ACC112 (cell line): ENCODE measurements around the gene SOX18.

ENCODE experiments used
- H2AFZ ChIP-seq: fragments of 200-600 bp; sonication (generic); one replicate; pipeline ENCODE4 v1.6.0; 2017; ENCODE audit warnings: antibody characterized with exemption, low read length; ENCODE audit not compliant: unreplicated experiment
- H3K27ac ChIP-seq: fragments of 200-600 bp; sonication (generic); 2 replicates; pipeline ENCODE4 v1.5.1; 2014; ENCODE audit warnings: low read depth, mild to moderate bottlenecking, antibody characterized with exemption, low read length, moderate library complexity
- H3K27me3 ChIP-seq: fragments of 200-600 bp; sonication (generic); 2 replicates; pipeline ENCODE4 v1.6.1; 2014; ENCODE audit warnings: mild to moderate bottlenecking, antibody characterized with exemption, low read length, moderate library complexity, mixed read lengths; ENCODE audit not compliant: insufficient read depth
- H3K36me3 ChIP-seq: fragments of 200-600 bp; sonication (generic); 2 replicates; pipeline ENCODE4 v1.6.1; 2016; ENCODE audit warnings: mild to moderate bottlenecking, antibody characterized with exemption, low read length, moderate library complexity, mixed read lengths; ENCODE audit not compliant: insufficient read depth
- H3K4me1 ChIP-seq: fragments of 200-600 bp; sonication (generic); one replicate; pipeline ENCODE4 v1.6.1; 2016; ENCODE audit warnings: low read length, mixed read lengths; ENCODE audit not compliant: insufficient read depth, unreplicated experiment, control insufficient read depth
- H3K4me3 ChIP-seq: fragments of 200-600 bp; sonication (generic); 2 replicates; pipeline ENCODE4 v1.5.1; 2014; ENCODE audit warnings: mild to moderate bottlenecking, low read depth, low read length
- H3K79me2 ChIP-seq: fragments of 200-600 bp; sonication (generic); one replicate; pipeline ENCODE4 v1.6.0; 2016; ENCODE audit warnings: low read length; ENCODE audit not compliant: control insufficient read depth, unreplicated experiment, insufficient read depth

The SOX18 gene

DNA sequence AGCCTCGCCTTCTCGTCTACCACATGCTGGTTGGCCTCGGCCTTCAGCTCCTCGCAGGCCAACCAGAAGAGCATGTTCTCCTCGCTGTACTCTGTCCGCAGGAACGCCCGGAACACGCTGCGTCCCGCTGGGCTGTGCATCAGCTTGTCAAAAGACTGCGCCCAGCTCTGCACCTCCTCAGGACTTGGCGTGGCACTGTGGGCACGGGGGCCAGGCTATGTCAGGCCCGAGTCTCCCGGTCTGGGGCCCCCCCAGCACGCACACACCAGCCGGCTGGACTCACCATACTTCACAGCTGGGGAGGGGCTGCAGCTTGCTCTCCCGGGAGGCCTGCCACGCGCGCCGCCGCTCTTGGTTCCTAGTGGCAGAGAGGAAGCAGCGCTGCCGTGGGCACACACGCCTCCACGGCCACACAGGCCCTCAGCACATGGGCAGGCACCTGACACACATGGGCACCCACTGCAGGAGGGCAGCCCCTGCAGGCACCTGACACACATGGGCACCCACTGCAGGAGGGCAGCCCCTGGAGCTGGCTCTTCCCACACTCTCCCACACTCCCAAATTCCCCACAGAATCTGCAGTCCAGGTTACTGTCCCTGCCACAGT lies 24.8 kb upstream of the SOX18 start:
- no peak overlapping the region for H3K27ac ChIP-seq
- no peaks in the 10 kb centered on the region for H3K36me3 ChIP-seq
- no peaks in the 10 kb centered on the region for H3K27me3 ChIP-seq
- H3K79me2 ChIP-seq = peaks cover 5% of the 10 kb centered on the region
- H3K4me1 ChIP-seq = peaks cover 13% of the 10 kb centered on the region
- no peak overlapping the region for H2AFZ ChIP-seq
- no peak overlapping the region for H3K4me3 ChIP-seq

DNA sequence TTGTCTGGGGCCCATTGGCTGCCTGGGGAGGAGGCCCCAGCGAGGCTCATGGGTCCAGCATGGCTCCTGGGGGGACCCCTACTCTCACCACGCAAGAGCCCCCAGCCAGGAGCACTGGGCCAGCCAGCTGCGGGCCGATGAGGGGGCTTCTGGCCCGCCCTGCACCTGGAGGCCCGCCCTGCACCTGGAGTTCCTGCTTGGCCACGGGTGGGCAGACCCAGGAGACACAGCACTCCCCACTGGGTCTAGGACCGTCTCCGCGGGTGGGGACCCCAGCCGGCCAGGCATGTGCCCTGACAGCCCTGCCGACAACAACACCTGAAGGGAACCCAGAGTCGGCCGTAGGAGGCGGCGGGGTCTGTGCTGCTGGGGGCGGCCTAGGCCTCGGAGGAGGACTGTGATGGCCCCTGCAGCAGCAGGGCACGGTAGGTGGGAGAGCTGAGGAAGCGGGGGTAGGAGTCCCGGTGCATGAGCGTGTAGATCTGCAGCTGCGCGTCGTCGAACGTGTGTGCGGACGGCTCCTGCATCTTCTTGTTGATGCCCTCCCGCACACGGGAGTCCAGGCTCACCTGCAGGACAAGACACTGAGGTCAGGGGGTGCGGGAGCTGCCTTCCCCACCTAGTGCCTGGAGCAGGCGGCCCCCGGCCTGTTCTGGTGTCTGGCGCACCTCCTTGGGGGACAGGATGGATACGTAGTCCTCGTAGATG lies 24.2 kb upstream of the SOX18 start:
- H3K27ac ChIP-seq = no peak overlapping the region
- H3K79me2 ChIP-seq = peaks cover 5% of the 10 kb centered on the region
- H3K4me1 ChIP-seq = peaks cover 8% of the 10 kb centered on the region
- no peak overlapping the region for H3K4me3 ChIP-seq
- no peaks in the 10 kb centered on the region for H3K27me3 ChIP-seq
- H2AFZ ChIP-seq = no peak overlapping the region
- H3K36me3 ChIP-seq = no peaks in the 10 kb centered on the region

DNA sequence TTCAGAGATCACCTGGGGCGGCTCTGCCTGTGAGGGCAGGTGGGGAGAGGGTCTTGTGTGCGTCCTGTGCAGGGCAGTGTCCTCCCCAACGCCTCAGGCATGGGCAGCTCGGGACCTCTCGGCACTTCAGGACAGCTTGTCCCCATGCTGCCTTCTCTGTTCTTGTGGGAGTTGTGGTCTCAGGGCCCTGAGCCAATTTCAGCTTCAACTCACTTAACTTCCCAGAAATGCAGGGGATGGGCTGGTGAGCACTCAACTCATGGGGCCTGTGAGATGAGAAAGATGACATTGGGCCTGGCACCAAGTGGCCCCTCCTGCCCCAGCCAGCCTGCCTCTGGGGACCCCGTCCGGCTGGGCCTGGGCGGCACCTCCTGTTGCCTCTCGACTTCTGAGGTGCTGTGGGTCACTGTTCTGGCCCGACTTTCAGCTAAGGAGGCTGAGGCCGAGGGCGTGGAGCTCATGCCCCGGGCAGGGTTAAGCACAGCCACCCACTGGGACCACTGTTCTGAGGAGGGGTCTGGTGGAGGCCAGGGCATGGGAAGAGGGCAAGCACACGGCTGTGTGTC lies 23.1 kb upstream of the SOX18 start:
- Histone ChIP-seq H2AFZ (no peak overlapping the region), H3K4me3 (no peak overlapping the region), H3K79me2 (no peaks in the 10 kb centered on the region), H3K36me3 (no peaks in the 10 kb centered on the region), H3K27me3 (no peaks in the 10 kb centered on the region), H3K4me1 (no peaks in the 10 kb centered on the region), H3K27ac (no peak overlapping the region)

DNA sequence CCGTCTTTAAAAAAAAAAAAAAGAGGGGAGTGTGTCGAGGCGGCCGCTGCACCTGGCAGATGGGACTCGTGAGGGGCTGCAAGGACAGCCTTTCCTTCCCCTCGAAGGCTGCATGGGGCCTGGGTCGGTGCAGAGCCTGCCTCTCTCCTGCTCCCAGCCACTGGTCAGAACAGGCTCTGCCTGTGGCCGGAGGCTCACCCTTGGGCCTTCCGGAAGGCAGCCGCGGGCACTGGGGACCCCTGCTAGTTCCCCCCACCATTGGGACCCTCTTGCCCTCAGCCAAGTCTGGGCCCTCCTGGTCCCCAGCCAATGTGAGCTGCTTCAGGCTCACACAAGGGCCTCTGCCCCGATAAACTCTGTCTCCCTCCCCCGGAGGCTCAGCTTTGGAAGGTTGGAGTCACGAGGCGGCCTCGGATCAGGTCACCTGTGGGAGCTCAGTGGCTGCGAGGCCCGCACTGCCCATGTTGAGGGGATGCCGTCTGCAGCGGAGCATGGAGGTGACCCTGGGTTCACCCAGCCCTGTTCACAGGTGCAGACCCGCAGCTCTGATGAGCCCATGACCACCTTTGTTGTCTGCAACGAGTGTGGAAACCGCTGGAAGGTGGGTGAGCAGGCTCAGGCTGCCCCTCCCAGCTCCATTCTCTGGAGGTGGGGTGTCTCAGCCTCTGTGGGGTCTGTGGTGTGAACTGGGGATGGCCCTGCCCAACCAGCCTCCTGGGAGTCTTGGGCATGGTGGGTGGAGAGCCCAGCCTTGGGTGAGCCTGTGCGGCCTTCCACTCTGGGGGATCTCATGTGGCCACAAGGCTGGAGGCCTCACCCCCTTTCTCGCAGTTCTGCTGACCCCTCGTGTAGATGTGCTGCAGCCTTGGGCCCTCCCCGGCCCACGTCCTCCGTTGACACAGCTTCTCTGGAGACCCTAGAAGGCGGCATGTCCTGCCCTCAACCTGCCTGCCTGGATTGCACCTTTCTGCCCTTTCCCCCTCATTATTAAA lies 22.2 kb upstream of the SOX18 start:
- no peaks in the 10 kb centered on the region for H3K36me3 ChIP-seq
- H3K27ac ChIP-seq = no peak overlapping the region
- no peak overlapping the region for H2AFZ ChIP-seq
- no peaks in the 10 kb centered on the region for H3K4me1 ChIP-seq
- H3K4me3 ChIP-seq = no peak overlapping the region
- H3K27me3 ChIP-seq = no peaks in the 10 kb centered on the region
- no peaks in the 10 kb centered on the region for H3K79me2 ChIP-seq

GRCh38 chr20:64070244-64070993 lies 21.0 kb upstream of the SOX18 start:
- Histone ChIP-seq H3K79me2 (no peaks in the 10 kb centered on the region), H3K4me1 (peaks cover 12% of the 10 kb centered on the region), H3K36me3 (no peaks in the 10 kb centered on the region), H3K27ac (no peak overlapping the region), H3K27me3 (no peaks in the 10 kb centered on the region), H2AFZ (no peak overlapping the region), H3K4me3 (no peak overlapping the region)

- Histone ChIP-seq H3K27ac (no peak overlapping the region), H3K4me3 (no peak overlapping the region), H3K4me1 (peaks cover 18% of the 10 kb centered on the region), H3K27me3 (no peaks in the 10 kb centered on the region), H3K79me2 (no peaks in the 10 kb centered on the region), H3K36me3 (no peaks in the 10 kb centered on the region), H2AFZ (no peak overlapping the region)
Observed at GRCh38 chr20:64069614-64070243, 20.3 kb upstream of the SOX18 start.

GRCh38 chr20:64069209-64069613 lies 19.8 kb upstream of the SOX18 start:
- no peak overlapping the region for H3K27ac ChIP-seq
- no peaks in the 10 kb centered on the region for H3K79me2 ChIP-seq
- peaks cover 23% of the 10 kb centered on the region for H3K4me1 ChIP-seq
- no peak overlapping the region for H2AFZ ChIP-seq
- no peaks in the 10 kb centered on the region for H3K27me3 ChIP-seq
- no peaks in the 10 kb centered on the region for H3K36me3 ChIP-seq
- H3K4me3 ChIP-seq = no peak overlapping the region

- Histone ChIP-seq H3K27ac (no peak overlapping the region), H3K4me1 (peaks cover 26% of the 10 kb centered on the region), H3K79me2 (peaks cover under 1% of the 10 kb centered on the region), H2AFZ (no peak overlapping the region), H3K4me3 (no peak overlapping the region), H3K27me3 (no peaks in the 10 kb centered on the region), H3K36me3 (no peaks in the 10 kb centered on the region)
Observed at GRCh38 chr20:64068386-64069208, 19.2 kb upstream of the SOX18 start.

- peaks cover 26% of the 10 kb centered on the region for H3K4me1 ChIP-seq
- no peak overlapping the region for H3K4me3 ChIP-seq
Observed at GRCh38 chr20:64067733-64068307, 18.4 kb upstream of the SOX18 start.

More at GRCh38 chr20:64067733-64068307, 18.4 kb upstream of the SOX18 start:
- Histone ChIP-seq H3K27me3 (no peaks in the 10 kb centered on the region), H3K36me3 (no peaks in the 10 kb centered on the region), H3K27ac (no peak overlapping the region), H2AFZ (no peak overlapping the region), H3K79me2 (peaks cover 6% of the 10 kb centered on the region)
